GM20431 (cell line): Measurements from ENCODE around the gene AXIN2.
"Not testable (repeated sequence)": the region's sequence is repeated elsewhere in the genome, so short reads cannot be mapped to it uniquely, and the experiment has no call there.

ENCODE experiments used
- in situ Hi-C: fragments of 300-500 bp; cut with MseI, MboI; formaldehyde crosslinking; loops from one replicate; pipeline ENCODE4 v1.15.0; 2020; ENCODE audit warnings: low sequenced_read_pairs; ENCODE audit not compliant: unreplicated experiment

The AXIN2 gene

GRCh38 chr17:65523853-65524664, 37.4 kb downstream of the AXIN2 start:
- in situ Hi-C loops = no loop called here

- in situ Hi-C loops = no loop called here
Observed at GRCh38 chr17:65523411-65523810, 38.0 kb downstream of the AXIN2 start.

- in situ Hi-C loops = no loop called here
Observed at GRCh38 chr17:65522751-65523404, 38.6 kb downstream of the AXIN2 start.

- in situ Hi-C loops = no loop called here
Observed at GRCh38 chr17:65519462-65519861, 42.0 kb downstream of the AXIN2 start.

GRCh38 chr17:65518256-65518655, 43.2 kb downstream of the AXIN2 start:
- in situ Hi-C loops = no loop called here

- in situ Hi-C loops = no loop called here
Observed at GRCh38 chr17:65515959-65516948, 45.2 kb downstream of the AXIN2 start.

GRCh38 chr17:65515512-65515911, 45.9 kb downstream of the AXIN2 start:
- in situ Hi-C loops = no loop called here

GRCh38 chr17:65514541-65514940, 46.9 kb downstream of the AXIN2 start:
- in situ Hi-C loops = no loop called here

- in situ Hi-C loops = no loop called here
Observed at GRCh38 chr17:65514082-65514481, 47.4 kb downstream of the AXIN2 start.

- in situ Hi-C loops = no loop called here
Observed at GRCh38 chr17:65511316-65511715, 50.1 kb downstream of the AXIN2 start.

GRCh38 chr17:65509032-65509431, 52.4 kb downstream of the AXIN2 start:
- in situ Hi-C loops = no loop called here

GRCh38 chr17:65504673-65505072, 56.8 kb downstream of the AXIN2 start:
- in situ Hi-C loops = not testable (repeated sequence)

GRCh38 chr17:65504141-65504540, 57.3 kb downstream of the AXIN2 start:
- in situ Hi-C loops = no loop called here

GRCh38 chr17:65503557-65503956, 57.9 kb downstream of the AXIN2 start:
- in situ Hi-C loops = no loop called here

GRCh38 chr17:65498816-65499215, 62.6 kb downstream of the AXIN2 start:
- in situ Hi-C loops = loop anchor here (25.0 kb wide), 1 partner anchor 112 kb away; no protein-coding TSS in a partner anchor

GRCh38 chr17:65496801-65497200, 64.6 kb downstream of the AXIN2 start:
- in situ Hi-C loops = loop anchor here (25.0 kb wide), 1 partner anchor 110 kb away; no protein-coding TSS in a partner anchor

- in situ Hi-C loops = loop anchor here (25.0 kb wide), 1 partner anchor 108 kb away; no protein-coding TSS in a partner anchor
Observed at GRCh38 chr17:65495122-65496055, 66.1 kb downstream of the AXIN2 start.

GRCh38 chr17:65489413-65490155, 71.9 kb downstream of the AXIN2 start:
- in situ Hi-C loops = loop anchor here (25.0 kb wide), 1 partner anchor 102 kb away; no protein-coding TSS in a partner anchor
